ENCODE measurements around the gene TEX51.

The TEX51 gene

GRCh38 chr2:126943612-126944348 lies 45.1 kb downstream of the TEX51 start:
- H3K4me3 ChIP-seq (ENCODE audit: low read depth, low read length) = no peak overlapping the region
- no peak for TF ChIP-seq CTCF (IDR thresholded peaks at IDR 0.05; ENCODE audit: insufficient read depth, low read depth, low read length, missing control alignments)
- no peak for DNase-seq (ENCODE audit: low read depth)

DNA sequence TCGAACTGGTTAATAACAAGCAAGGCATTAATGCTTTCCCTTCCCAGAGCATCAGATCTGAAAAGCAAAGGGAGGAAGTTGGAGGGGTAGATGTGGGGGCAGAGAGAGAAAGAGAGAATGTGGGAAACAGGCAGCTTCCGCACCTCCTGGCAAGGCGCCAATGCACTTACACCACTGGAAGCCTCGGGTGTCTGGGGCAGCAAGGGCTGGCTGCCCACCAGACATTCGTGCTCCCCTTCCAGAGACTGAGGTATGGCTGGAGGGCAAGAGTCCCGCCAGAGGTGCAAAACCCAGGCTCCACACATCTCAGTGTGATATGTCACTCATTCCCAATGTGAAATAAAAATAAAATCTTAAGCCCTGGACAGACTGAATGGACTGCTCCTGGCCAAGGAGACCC lies 46.4 kb downstream of the TEX51 start:
- TF ChIP-seq CTCF (IDR thresholded peaks at IDR 0.05; ENCODE audit: insufficient read depth, low read depth, low read length, missing control alignments) = no peak
- H3K4me3 ChIP-seq (ENCODE audit: low read depth, low read length) = no peak overlapping the region
- DNase-seq (ENCODE audit: low read depth) = no peak

DNA sequence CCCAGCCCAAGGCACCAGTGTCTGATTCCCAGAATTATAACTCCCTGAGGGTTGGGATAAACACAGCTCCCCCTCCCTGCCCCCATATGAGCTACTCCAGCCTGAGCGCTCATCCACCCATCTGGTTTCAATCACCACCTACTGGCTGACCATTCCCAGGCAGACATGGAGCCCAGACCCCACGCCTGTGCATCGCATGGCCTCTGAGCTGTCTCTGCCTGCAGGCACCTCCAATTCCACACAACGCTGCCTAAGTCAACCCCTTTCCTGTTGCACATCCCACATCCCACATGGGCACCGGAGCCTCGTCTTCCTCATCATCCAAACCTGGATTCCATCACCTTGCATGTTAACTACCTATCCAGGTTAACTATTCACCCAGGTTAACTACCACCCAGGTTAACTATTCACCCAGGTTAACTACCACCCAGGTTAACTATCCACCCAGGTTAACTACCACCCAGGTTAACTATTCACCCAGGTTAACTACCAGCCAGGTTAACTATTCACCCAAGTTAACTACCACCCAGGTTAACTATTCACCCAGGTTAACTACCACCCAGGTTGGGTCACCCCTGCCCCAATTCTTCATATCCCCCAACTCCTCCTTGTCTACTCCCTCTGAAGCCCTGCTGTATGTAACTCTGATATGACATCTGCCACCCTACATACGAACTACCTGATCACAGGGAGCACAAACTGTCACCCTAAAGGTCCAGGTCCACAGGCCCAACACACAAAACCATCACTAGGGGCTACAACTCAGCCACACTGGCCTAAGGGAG lies 47.8 kb downstream of the TEX51 start:
- H3K4me3 ChIP-seq (ENCODE audit: low read depth, low read length) = no peak overlapping the region
- no peak for TF ChIP-seq CTCF (IDR thresholded peaks at IDR 0.05; ENCODE audit: insufficient read depth, low read depth, low read length, missing control alignments)
- no peak for DNase-seq (ENCODE audit: low read depth)

GRCh38 chr2:126947103-126947429 lies 48.4 kb downstream of the TEX51 start:
- DNase-seq (ENCODE audit: low read depth) = no peak
- no peak overlapping the region for H3K4me3 ChIP-seq (ENCODE audit: low read depth, low read length)
- no peak for TF ChIP-seq CTCF (IDR thresholded peaks at IDR 0.05; ENCODE audit: insufficient read depth, low read depth, low read length, missing control alignments)

DNA sequence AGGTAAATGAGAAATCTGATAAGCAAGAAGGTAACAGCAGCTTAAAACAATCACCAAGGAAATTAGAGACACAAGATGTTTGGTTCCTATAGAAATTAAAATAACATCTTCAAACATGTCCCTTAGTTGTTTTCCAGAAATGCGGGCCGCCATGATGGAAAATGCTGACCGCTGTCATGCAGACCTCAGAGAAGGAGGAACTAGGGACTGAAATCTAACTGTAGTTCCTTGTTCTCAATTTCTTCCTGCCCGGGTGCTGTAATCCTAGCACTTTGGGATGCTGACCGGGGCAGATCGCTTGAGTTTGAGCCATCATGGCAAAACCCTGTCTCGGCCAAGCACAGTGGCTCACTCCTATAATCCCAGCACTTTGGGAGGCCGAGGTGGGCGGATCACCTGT lies 51.1 kb downstream of the TEX51 start:
- H3K4me3 ChIP-seq (ENCODE audit: low read depth, low read length) = no peak overlapping the region
- DNase-seq (ENCODE audit: low read depth) = no peak
- no peak for TF ChIP-seq CTCF (IDR thresholded peaks at IDR 0.05; ENCODE audit: insufficient read depth, low read depth, low read length, missing control alignments)

DNA sequence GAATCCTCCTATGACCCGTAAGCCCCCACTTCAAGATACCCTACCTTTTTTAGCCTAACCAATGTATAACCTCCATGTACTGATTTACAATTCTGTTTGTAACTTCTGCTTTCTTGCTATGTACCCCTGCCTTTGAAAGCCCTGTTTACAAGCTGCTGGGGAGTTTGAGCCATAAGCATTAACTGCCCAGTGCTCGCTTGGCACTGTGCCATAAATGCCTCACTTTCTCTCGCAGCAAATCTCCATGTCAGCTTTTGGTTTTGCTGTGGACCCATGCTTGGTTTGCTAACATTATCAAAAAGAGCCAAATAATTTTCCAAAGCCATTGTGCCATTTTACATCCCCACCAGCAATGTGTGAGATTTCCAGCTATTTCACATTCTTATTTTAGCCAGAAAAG lies 51.8 kb downstream of the TEX51 start:
- no peak overlapping the region for H3K4me3 ChIP-seq (ENCODE audit: low read depth, low read length)
- DNase-seq (ENCODE audit: low read depth) = no peak
- TF ChIP-seq CTCF (IDR thresholded peaks at IDR 0.05; ENCODE audit: insufficient read depth, low read depth, low read length, missing control alignments) = no peak
